Activated effector memory CD4-positive, alpha-beta T cell treated with anti-CD3 and anti-CD28 coated beads, Interleukin-2, amount 50 U/mL, for 16 hours (primary cell): Measurements from ENCODE around the gene GCK.

Experiments used
- DNase-seq: peaks from one replicate; pipeline ENCODE4 v3.0.0-alpha.2; 2020

The GCK gene

GRCh38 chr7:44222074-44222473 is 32.8 kb upstream of the GCK start:
- DNase-seq: no peak

DNA sequence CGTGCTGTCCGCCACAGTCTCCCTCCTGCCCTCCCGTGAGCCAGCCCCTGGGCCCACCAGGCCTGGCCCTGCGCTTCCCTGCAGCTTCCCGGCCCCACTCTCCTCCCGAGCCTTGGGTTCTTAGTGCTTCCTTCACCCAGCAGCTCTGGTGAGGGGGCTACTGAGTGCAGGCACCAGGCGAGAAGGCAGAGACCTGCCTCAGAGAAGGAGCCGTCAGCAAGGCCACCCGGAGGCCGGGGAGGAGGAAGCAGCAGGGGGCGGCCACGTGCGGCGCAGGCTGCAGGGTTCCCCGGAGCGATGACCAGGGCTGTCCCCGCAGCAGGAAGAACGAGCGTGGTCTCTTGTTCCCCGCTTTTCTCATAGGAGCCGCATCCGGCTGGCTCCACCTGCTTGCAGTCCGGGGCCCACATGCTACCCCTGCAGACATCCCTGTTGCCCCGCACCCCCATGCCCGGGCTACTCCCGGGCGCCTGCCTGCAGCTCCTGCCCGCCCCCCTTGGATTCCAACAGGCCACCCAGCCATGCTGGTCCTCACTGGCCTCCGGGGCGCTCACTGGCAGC is 32.1 kb upstream of the GCK start:
- DNase-seq: no peak

DNA sequence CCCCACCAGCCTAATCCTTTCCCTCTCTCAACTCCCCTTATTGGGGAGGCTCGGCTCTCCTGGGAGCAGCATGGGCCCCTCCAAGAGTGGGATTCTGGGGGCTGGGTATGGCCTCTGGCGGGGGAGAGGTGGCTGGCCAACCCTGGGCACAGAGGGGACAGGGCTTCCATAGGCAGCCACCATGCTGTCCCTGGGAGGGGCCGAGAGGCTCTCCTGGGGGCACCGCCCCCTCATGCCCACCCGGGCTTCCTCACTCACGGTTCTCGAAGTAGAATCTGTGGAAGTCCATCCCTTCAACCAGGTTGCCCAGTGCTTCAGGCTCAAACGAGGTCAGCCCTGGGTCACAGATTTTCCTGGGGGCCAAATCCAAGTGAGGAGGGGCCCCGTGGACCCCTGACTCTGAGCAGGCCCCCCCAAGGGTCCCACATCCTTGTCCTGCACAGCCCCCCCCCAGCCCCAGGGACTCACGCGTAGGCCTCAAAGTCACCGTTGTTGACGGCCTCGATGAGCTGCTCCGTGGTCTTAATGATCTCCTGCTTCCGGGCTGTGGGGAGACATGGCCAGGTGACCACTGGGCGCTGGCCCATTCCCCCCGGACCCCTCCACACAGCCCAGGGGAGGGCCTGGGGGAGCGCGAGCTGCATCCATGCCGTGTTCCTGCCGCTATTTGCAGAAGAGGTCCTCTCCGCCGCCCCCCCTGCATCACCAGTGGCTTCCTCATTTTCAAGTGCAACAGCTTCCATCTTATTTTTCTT is 31.3 kb upstream of the GCK start:
- DNase-seq: no peak

DNA sequence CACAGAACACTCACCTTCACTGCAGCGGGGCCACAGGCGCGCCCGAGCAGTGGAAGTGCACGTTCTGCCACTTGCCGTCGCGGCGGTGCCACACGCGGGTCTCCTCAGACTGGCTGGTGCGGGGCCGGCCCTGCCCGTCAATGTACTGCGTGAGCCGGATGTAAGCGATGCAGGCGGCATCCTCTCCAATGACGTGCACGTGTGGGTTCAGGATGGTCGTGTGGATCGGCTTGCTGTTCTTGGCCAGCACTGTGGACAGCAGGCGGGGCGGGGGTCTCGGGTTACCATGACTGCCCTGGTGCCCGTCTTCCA is 30.8 kb upstream of the GCK start:
- DNase-seq: no peak

GRCh38 chr7:44219371-44220045 is 30.3 kb upstream of the GCK start:
- no peak for DNase-seq

- no peak for DNase-seq
These were observed 29.4 kb upstream of the GCK start for GRCh38 chr7:44218418-44219201.

- DNase-seq: no peak
These were observed 28.7 kb upstream of the GCK start for GRCh38 chr7:44217852-44218402.

GRCh38 chr7:44217223-44217714 is 28.0 kb upstream of the GCK start:
- DNase-seq: no peak

- no peak for DNase-seq
These were observed 27.4 kb upstream of the GCK start for GRCh38 chr7:44216521-44217222.

GRCh38 chr7:44216019-44216418 is 26.8 kb upstream of the GCK start:
- DNase-seq: no peak

- DNase-seq: no peak
These were observed 26.3 kb upstream of the GCK start for GRCh38 chr7:44215531-44215930.

DNA sequence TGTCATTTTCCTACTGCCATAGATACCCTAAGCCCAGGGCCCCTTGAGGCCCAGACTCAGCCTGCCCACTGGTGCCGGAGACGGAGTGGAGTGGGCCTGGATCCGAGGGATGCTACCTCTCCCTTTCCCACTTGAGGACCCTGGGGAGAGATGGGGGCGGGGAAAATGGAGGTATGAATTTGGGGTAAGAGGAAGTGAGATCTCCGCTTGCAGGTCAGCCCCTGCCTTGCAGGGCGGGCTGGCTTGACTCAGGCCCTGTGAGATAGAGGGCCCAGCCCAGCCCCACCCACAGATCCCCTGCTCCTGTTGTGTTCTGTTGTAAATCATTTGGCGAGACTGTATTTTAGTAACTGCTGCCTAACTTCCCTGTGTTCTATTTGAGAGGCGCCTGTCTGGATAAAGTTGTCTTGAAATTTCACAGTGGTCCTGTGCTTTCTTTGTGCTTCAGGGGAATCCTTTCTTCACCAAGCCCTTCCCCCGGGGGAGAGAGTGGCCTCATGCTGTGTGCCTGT is 24.7 kb upstream of the GCK start:
- no peak for DNase-seq

- no peak for DNase-seq
These were observed 24.1 kb upstream of the GCK start for GRCh38 chr7:44213206-44213876.

- no peak for DNase-seq
These were observed 23.4 kb upstream of the GCK start for GRCh38 chr7:44212581-44213184.

DNA sequence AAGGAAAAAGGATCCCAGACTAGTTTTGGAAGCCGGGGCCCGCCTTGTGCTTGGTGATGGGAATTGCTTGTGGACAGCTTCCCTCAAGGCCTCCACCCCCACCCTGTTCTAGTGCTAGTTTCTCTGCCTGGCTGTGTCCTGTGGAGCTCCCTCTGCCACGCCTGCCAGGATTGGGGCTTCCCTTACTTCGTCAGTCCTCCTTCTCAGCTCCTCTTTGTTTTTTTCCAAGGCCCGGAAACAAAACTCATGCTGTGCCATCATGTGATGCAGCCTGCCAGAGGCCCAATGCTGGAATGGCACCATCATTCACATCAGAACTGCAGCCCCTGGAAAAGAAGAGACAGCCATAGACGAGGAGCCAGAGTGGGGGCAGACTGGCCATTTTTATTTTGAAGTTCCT is 22.8 kb upstream of the GCK start:
- DNase-seq: no peak

DNA sequence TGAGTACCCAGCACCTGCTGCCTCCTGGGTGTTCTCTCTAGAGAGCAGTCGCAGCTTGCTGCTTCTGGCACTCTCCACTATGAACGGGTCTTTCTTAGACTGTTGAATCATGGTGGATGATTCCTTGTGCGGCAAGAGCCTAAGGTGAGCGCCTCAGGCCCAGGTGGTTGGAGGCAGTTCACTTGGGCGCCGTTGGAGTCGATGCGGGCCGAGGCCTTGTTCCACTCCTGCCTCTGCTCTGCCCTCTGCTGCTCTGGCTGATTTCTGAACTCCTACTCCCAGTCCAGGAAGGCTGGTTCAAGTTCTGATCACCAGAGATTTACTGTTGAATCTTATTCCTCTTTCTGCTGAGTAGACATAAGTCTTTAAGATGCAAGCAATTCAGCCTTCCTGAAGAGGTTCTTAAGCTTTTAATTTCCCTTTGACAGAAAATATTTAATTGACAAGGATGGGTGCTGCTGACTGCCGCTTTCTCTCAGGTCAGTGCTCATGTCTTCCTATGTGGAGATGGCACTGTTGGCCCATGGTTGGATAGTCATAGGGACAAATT is 22.0 kb upstream of the GCK start:
- DNase-seq: no peak

DNA sequence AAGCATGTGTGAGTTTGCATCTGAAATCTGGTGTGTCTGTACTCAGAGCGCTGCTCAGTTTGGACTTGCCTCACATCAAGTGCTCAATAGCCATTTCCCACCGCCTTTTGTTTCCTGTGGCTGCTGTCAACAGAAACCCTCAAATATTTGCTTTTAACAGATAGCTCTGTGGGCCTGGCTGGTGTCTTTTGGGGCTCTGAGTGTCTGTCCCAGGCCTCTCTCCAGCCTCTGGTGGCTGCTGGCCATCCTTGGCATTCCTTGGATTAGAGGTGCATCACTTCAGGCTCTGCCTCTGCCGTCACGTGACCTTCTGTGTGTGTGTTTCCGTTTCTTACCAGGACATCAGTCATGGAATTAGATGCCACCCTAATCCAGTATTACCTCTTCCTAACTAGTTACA is 20.9 kb upstream of the GCK start:
- DNase-seq: no peak

DNA sequence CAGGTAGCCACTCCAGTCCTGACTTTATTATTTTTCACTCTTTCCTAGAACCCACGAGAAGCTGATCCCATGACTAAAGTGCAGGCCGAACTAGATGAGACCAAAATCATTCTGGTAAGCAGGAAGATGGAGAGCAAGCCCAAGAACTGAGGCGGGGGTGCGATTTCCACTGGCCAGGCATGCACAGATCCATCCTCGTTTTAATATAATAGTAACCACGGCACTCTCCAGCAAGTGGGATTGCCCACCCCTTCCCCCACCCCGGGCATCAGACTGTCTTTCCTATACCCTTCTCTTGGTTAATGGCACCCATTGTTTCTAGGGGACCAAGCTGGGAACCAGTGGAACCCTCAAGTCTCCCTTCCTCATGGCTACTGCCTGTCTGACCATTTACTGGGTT is 18.8 kb upstream of the GCK start:
- DNase-seq: peak; percentile 19

DNA sequence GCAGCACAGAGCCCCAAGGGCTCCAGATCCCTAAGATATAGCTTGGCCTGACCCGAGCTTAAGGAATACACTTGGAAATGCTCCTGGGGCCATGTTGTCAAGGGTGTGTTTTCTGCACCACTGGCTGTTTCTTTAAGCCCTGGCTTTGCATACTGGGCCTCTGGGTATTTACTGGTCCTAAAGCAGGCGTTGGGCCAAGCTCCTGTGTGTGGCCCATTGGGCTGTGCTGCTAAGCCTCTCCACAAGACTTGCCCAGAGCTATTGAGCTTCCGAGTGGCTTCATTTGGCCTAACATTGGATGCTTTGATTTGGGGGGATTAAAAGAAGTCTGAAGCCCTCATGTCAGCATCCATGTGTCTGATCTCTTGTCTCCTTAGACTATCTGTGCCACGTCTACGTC is 16.8 kb upstream of the GCK start:
- no peak for DNase-seq

- DNase-seq: peak; percentile 22
These were observed 12.6 kb upstream of the GCK start for GRCh38 chr7:44201813-44202212.
